NCI-H345 treated with DMSO at 0.1 percent for 48 hours (cell line): ENCODE results near the gene SMOC1.
A peak's percentile ranks its signal among the peaks of the same experiment; 100 is the strongest.

Experiments used
- DNase-seq: peaks from one replicate; lab custom pipeline; 2025; ENCODE audit not compliant: unreplicated experiment; lab: John Stamatoyannopoulos, UW

SMOC1 gene

DNA sequence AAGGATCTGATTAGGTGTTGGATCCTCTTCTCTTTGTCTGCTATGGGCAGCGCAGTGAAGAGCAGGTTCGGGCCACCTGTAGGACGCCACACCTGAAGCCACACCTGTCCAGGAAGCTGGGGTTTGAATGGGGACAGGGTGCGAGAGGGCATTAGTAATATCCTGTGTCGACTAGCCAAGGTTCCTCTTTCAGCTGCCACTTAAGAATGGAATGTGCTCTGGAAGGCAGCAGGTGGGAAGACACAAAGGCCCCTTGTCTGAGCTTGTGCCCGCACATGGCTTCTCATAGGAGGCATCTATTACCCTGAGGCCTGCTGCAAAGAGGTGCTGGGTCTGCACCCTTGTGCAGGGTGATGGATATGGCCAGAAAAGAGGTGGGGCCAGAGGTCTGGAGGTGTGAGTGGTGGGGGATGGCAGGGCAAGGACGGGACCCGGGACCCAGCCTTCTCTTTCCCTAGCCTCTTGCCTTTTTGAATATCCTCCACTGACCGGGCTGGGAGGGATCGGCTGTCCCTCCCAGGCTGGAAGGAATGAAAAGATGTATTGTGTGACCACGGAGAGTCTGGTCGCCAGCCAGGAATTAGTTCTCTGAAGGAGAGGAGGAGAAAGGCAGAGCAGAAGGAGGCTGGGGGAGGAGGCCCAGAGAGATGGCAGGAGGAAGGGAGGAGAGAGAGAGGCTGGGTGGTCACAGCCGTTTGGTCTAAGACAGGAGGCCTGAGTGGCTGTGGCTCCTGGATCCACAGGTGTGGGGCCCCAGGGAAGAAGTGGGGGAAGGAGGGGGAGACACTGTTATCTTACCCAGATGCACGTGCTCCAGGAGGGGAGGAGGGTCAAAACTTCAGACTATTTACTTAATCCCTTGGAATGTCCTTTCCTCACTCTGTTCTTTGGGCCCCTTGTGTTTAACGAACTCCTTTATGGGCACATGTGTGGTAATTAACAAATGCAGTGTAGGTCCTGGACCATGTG lies 101.5 kb downstream of the SMOC1 start:
- no peak for DNase-seq

DNA sequence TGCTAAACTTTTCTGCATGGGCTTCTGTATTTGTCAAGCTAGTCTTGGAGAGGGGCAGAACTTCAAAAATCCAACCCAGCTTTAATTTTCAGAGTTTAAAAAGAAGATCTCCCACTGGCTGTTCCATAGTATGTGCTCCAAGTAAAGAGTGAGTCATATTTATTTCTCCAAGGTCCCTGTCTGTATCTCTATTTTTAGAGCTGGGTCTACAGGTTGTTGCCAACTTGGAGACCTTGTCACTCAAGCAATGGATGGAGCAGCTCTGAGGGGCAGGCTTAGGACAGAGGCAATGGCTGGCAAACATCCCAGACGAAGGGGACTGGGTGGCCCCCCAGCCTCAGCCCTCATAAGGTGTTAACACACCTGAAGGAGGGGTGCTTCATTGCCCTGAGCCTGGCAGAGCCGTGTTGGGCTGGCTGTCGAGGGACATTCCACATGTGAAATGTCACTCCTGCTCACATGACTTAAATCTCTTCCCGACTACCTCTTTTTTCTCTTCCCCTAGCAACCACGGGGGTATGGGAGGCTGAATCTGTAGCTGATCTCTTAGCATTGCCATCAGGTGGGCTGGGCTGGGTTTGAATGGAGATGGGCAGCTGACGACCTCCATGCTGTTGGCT lies 103.1 kb downstream of the SMOC1 start:
- DNase-seq, result no peak

DNA sequence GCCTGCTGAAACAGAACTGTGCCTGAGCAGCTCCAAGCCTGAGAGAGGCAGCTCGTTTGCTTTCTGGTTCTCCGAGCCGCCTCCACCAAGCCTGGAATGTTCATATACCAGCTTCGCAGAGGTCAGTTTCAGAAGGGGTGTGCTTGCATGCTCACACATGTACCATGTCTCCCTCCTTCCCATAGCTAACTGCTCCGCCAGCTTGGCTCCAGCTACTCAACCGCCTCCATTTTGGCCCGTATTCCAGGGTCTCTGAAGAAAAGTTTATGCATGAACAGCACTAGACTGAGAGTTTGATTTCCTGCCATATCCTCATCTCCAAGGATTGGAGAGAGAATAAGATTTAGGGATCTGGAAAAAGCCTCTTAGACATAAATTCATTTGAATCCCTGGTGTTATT lies 103.7 kb downstream of the SMOC1 start:
- no peak for DNase-seq

DNA sequence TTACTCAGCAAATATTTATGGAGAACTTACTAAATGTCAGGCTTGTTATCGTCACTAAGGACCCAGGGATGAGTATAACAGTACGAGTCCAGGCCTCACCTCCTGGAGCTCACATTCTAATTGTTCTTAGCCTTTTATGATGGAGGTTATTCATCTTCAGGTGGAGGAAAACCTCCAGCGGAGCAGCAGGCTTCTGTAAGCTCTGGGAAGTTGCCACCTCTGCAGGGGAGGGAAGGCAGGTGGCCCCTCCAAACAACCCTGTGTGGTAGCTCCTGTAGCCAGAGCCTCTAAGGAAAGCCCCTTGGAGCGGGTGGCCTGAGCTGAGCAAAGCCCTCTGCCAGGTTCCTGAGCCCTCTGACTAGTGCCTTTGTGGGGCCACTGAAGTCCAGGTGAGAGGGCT lies 104.1 kb downstream of the SMOC1 start:
- no peak for DNase-seq

DNA sequence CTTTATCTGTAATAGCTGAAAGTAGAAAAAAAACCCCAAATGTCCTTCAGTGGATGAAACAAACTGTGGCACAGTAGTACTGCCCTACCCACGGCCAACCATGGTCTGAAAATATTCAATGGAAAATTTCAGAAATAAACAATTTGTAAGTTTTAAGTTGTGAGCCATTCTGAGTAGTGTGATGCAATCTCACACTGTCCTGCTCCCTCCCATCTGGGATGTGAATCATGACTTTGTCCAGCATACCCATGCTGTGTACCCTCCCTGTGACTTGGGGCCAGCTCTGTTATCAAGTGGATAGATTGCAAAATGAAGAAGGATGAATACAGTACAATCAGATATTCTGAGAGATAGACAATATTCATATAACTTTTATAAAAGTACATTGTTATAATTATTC lies 106.2 kb downstream of the SMOC1 start:
- DNase-seq, result no peak

DNA sequence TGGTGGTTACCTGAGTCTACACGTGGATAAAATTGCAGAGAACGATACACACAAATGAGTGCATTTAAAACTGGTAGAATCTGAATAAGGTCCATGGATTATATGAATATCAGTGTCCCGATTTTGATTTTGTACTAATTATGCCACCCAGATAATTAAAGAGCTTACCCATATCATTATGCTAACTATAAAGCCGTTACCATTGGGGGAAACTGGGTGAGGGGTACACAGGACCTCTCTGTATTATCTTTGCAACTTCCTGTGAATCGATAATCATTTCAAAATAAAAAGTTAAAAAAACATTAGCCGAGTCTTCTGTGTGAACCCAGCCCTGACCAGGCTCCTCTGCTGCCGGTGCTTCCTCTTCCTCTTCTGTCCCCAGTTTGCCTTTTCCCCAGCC lies 107.1 kb downstream of the SMOC1 start:
- DNase-seq, result no peak

DNA sequence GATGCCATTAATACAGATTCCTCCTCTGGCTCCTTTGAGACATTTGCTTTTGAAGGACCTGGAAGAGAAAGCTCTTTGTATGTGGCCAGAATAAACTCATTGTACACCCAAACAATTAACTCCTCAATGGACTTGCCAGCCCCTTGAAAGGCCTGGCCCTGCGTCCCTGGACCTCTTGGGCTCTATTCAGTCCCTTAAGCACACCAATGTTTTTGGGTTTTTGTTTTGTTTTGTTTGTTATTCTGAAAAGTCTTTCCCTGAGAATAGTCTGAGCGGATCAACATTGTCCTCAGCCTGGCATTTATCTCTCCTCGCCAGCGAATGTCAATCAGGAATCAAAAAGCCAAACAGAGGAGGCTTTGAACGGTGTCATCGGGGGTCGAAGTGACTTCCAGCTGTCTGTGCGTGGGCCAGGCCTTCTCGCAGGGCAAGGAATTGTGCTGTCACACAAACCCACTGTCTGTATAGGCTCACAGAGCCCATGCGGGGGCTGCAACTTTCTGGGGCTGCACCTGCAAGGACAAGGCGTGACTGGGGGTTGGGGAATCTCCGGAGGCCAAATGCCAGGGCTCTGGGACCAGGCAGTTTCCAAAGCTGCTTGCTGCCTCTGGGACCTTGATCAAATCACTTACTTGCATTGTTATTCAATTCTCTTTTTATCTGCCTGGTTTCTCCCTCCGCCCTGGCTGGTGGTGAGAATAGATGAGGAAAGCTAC lies 108.3 kb downstream of the SMOC1 start:
- no peak for DNase-seq

DNA sequence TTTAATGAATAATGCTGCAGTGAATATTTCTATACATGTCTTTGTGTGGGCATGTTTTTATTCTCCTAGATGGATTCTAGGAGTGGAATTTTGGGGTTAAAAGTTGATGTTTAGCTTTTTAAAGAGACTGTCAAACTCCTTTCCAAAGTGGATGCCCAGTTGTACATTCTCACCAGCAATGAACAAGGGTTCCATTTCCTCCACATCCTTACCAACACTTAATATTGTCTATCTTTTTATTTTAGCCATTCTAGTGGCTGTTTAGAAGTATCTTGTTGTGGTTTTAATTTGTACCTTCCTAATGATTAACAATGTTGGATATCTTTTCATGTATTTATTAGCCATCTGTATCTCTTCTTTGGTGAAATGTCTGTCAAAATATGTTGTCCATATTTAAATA lies 109.8 kb downstream of the SMOC1 start:
- no peak for DNase-seq

- no peak for DNase-seq
These were observed 110.4 kb downstream of the SMOC1 start for GRCh38 chr14:69989622-69990021.

GRCh38 chr14:69990323-69990722 lies 111.1 kb downstream of the SMOC1 start:
- no peak for DNase-seq

GRCh38 chr14:69991422-69991821 lies 112.2 kb downstream of the SMOC1 start:
- no peak for DNase-seq

- DNase-seq, result no peak
These were observed 113.3 kb downstream of the SMOC1 start for GRCh38 chr14:69992564-69992963.

DNA sequence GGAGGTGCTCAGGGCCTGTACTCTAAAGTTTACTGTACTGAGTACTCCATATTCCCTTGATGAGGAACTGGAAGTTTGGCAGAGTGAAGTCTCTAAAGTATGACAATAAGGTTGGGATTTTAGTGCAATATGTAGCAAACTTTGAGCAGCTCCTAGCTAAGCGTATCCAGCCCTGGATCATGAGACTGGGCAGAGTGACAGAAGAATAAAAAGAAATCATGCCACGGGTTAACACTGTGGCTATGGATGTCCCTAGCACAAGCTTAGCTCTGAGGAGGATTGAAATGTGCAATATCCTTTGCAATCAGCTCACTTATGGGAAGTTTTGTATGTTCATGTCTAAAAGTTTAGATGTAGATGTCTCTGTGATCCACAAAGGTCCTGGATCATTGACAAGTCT lies 114.1 kb downstream of the SMOC1 start:
- DNase-seq, result no peak

DNA sequence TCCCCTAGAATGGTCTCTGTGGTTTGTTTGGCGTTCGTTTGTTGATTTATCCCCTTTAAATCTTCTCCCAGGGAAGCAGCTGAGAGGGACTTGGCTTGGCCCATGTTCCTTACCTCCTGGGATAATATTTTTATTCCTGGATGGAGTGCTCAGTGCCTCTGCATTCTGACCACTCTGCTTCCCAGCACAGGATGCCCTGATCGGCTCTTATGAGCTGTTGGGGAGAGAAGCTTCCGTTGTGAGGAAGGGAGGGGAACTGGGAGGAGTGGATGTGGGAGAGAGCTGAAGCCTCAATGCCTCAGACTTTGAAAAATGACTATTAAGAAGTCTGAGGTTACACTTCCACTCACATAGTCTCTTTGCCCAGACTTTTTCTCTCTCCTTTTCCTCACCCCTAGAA lies 114.8 kb downstream of the SMOC1 start:
- DNase-seq, result no peak

DNA sequence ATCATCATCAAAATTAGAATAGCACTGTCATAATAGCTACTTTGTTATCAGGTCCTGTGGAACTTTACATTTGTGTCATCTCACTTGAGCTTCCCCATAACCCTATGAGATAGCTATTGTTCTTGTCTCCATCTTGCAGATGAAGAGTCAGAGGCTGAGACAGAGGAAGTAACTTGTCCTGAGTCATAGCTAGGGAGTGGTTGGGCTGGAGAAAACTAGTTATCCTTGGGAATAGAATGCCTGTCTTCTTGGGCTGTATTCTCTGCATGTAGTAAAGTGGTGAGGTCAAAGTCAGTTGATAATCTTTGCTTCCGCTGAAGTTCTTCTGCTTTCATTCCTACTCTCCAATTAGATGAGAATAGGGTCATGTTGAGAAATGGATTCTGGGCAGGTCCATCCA lies 117.0 kb downstream of the SMOC1 start:
- DNase-seq, result no peak

DNA sequence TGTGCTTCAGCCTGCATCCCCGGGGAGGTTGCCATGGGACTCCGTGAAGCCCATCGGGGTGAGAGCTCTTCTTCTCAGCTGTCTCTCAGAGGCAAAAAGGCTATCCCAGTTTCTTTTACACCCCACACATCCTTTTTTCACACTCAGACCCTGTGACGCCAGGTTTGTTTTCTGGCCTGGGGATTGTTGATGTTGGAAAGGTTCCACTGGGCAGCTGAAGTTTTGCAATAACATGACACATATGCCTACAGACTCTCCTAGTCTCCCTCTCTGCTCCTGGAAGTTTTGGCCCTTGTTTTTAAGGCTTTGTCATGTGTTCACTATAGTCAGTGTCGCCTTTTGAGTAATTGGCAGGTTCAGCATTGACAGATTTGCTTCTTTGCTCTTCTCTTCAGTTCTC lies 118.6 kb downstream of the SMOC1 start:
- DNase-seq, result no peak

DNA sequence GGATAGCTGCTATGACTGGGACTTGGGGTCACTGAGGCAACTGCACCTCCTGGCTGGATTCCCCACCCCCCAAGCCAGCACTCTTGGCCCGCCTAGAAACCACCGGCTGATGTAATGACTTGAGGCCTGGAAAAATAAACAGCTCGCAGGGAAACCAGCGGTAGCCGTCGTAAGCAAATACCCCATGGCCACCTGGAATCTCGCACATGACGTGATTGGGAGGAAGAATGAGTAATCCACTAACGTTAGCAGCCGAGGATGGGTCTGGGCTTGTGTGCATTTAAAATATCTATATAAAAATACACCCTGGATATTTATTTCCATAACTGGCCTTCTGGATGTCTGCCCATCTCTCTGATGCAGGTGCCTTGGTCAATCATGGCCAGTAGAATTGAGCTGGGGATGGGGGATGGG lies 120.1 kb downstream of the SMOC1 start:
- no peak for DNase-seq

- no peak for DNase-seq
These were observed 121.4 kb downstream of the SMOC1 start for GRCh38 chr14:70000601-70001000.

- peak; percentile 66 for DNase-seq
These were observed 123.6 kb downstream of the SMOC1 start for GRCh38 chr14:70002589-70003346.

- DNase-seq, result no peak
These were observed 125.6 kb downstream of the SMOC1 start for GRCh38 chr14:70004791-70005190.

DNA sequence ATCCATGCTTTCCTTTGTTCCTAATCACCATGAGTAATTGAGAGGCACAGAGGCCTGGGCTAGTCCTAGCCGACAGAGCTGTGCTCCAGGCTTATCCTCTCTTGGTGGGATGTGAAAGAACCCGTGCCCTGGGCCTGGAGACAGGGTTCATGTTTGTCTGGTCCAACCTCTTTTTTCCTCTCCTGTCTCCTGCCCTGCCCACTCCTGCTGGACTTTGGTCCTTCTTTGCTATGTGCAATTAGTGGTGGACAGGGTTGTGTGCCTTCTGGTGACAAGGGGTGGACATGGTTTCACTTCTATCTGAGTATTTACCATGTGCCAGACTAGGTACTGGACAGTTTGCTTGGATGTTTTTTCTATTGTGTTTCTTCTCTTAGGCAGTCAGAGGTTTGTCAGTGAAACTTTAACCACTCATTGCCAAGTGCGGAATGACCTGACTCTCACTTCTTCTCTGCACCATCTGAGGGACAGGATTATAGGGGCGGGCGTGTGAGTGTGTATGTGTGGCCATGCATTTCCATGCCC lies 126.1 kb downstream of the SMOC1 start:
- no peak for DNase-seq
